HG03196 (cell line): ENCODE measurements around the gene RILPL1.
"Not testable (repeated sequence)": the region's sequence is repeated elsewhere in the genome, so short reads cannot be mapped to it uniquely, and the experiment has no call there.

Source experiments
- ATAC-seq: cut with Tn5 transposase; IDR thresholded peaks from one replicate; pipeline ENCODE4 v1.9.1; 2021; ENCODE audit not compliant: unreplicated experiment

Gene RILPL1

DNA sequence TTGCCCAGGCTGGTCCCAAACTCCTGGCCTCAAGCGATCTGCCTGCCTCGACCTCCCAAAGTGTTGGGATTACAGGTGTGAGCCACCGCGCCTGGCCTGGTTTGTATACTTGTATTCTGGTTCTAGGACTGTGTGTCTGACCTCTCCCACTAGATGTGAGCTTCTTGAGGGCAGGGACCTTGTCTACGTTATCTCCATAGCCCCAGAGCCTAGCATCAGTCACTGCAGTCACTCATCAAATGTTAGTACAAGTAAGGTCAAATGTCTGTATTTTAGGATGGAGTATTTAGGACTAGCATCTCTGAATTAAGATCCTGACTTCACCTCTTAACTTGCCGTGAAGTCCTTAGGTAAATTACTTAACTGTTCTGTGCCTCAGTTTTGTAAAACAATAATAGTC lies 99.9 kb downstream of the RILPL1 start:
- no peak for ATAC-seq

DNA sequence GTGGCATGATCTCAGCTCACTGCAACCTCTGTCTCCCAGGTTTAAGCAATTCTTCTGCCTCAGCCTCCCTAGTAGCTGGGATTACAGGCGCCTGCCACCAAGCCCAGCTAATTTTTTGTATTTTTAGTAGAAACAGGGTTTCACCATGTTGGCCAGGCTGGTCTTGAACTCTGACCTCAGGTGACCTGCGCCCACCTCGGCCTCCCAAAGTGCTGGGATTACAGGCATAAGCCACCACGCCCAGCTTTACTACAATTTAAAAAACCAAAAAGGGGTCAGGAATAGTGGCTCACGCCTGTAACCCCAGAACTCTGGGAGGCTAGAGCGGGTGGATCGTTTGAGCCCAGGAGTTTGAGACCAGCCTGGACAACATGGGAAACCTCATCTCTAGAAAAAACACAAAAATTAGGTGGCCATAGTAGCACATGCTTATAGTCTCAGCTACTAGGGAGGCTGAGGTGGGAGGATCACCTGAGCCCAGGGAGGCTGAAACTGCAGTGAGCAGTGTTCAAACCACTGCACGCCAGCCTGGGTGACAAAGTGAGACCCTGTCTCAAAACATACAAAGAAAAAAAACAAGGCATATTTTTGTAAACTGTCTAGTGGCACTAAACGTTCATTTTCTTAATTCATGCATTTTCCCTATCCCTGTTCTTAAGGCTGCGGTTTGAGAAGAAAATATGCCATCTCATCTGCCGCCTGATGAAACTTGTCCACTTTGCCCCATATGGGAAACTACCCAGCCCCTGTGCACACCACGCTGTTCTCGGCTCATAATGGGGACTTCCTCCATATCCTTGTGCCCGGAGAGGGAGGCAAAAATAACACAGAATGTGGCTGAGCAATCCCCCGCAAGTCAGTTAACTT lies 101.3 kb downstream of the RILPL1 start:
- not testable (repeated sequence) for ATAC-seq

GRCh38 chr12:123429101-123429500 lies 104.4 kb downstream of the RILPL1 start:
- ATAC-seq, result not testable (repeated sequence)

- no peak for ATAC-seq
Measured at GRCh38 chr12:123428591-123428990, 104.9 kb downstream of the RILPL1 start.

GRCh38 chr12:123427036-123427769 lies 106.3 kb downstream of the RILPL1 start:
- ATAC-seq, result peak; percentile 92

DNA sequence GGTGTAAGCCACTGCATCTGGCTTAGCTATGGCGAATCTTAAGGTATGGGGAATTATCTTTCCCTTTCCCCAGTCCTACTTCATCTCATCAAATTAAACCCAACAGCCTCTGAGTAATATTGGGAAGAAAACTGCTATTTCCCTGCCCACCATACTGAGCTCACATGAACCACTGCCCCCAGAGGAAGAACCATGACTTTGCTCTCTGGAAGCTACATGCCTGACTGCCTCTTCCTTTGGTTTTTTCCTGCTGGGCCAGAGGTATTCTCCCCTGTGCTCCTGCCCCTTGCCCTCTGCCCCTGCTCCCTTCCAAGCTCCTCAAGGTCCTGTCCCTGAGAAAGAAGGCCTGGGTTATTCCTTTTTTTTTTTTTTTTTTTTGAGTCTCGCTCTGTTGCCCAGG lies 112.2 kb downstream of the RILPL1 start:
- no peak for ATAC-seq
